ENCODE data around the gene DPH6.

GRCh38 chr15:35465783-35466182, 80.2 kb downstream of the DPH6 start:
- TF ChIP-seq CTCF (IDR thresholded peaks at IDR 0.05): no peak
- no peak for TF ChIP-seq POLR2A (IDR thresholded peaks at IDR 0.05; ENCODE audit: low read length)
- no peak for TF ChIP-seq JUN (IDR thresholded peaks at IDR 0.05)
- no peak for TF ChIP-seq USF2 (IDR thresholded peaks at IDR 0.05)
- no peak for TF ChIP-seq EHMT2 (IDR thresholded peaks at IDR 0.05; ENCODE audit: low read depth)

Measured in A549 (cell line).